SK-N-SH (cell line): Measurements from ENCODE around the gene MLLT10. TPM values are rescaled to one million over a fixed set of nuclear protein-coding genes. Genes with fewer than 3 reads are reported as not detected.

Experiments used
- CTCF ChIA-PET: fragments of 300-600, 350-600 bp; formaldehyde crosslinking; extraction: SDS; loops from one replicate; lab custom pipeline; 2021; lab: Yijun Ruan, JAX
- POLR2A ChIA-PET: fragments of 350-600 bp; sonication (Branson Sonifier 250); formaldehyde crosslinking; extraction: SDS; loops from one replicate; lab custom pipeline; 2020; ENCODE audit warnings: antibody characterized with exemption, inconsistent platforms; lab: Yijun Ruan, JAX
- DNase-seq: peaks from one replicate; pipeline ENCODE4 v3.0.0; 2012
- H2AFZ ChIP-seq: fragments of 200-600 bp; sonication (generic); 2 replicates; pipeline ENCODE4 v1.8.1; 2016; ENCODE audit warnings: antibody characterized with exemption, mild to moderate bottlenecking, low read depth
- H3F3A ChIP-seq: fragments of 200-600 bp; sonication (generic); replicated peaks from 2 replicates; pipeline ENCODE3; 2016; ENCODE audit warnings: antibody characterized with exemption, mild to moderate bottlenecking; ENCODE audit not compliant: insufficient read depth
- H3K27ac ChIP-seq, 2 experiments: fragments of 200-500 bp in 1 of 2; fragments of 200-600 bp in 1 of 2; sonication (Bioruptor generic) in 1 of 2; sonication (generic), shearing (Covaris generic) in 1 of 2; 2 replicates each; pipeline versions ENCODE4 v1.5.1 to v1.6.1; 2014 to 2016; ENCODE audit warnings: low read depth in 2 of 2, inconsistent platforms in 1 of 2, low read length in 1 of 2, mild to moderate bottlenecking in 1 of 2, mixed read lengths in 1 of 2
- H3K27me3 ChIP-seq: fragments of 200-600 bp; sonication (generic), shearing (Covaris generic); 2 replicates; pipeline ENCODE4 v1.6.1; 2016; ENCODE audit warnings: mixed run types; ENCODE audit not compliant: insufficient read depth
- H3K36me3 ChIP-seq, 2 experiments: fragments of 200-500 bp in 1 of 2; fragments of 200-600 bp in 1 of 2; sonication (Bioruptor generic) in 1 of 2; sonication (generic) in 1 of 2; replicated peaks in 1 of 2; 2 replicates each; pipeline versions ENCODE3 to v1.5.1; 2014 to 2016; ENCODE audit warnings: low read length in 1 of 2, mild to moderate bottlenecking in 1 of 2; ENCODE audit not compliant: insufficient read depth in 2 of 2, control insufficient read depth in 1 of 2
- H3K4me1 ChIP-seq, 2 experiments: fragments of 200-500 bp in 1 of 2; fragments of 200-600 bp in 1 of 2; sonication (Bioruptor generic) in 1 of 2; sonication (generic), shearing (Covaris generic) in 1 of 2; 2 replicates each; pipeline versions ENCODE4 v1.5.1 to v1.6.1; 2014 to 2016; ENCODE audit warnings: low read depth in 1 of 2, low read length in 1 of 2, mixed run types in 1 of 2; ENCODE audit not compliant: insufficient read depth in 2 of 2, control insufficient read depth in 1 of 2
- H3K4me2 ChIP-seq: fragments of 200-600 bp; sonication (generic), shearing (Covaris generic); 2 replicates; pipeline ENCODE4 v1.6.1; 2017; ENCODE audit warnings: mixed run types
- H3K4me3 ChIP-seq, 2 experiments: fragments of 200-500 bp in 1 of 2; fragments of 200-600 bp in 1 of 2; sonication (Bioruptor generic) in 1 of 2; sonication (generic), shearing (Covaris generic) in 1 of 2; 2 replicates each; pipeline versions ENCODE4 v1.5.1 to v1.8.1; 2014 to 2016; ENCODE audit warnings: low read depth in 2 of 2, inconsistent platforms in 1 of 2, low read length in 1 of 2, mild to moderate bottlenecking in 1 of 2, mixed read lengths in 1 of 2, moderate library complexity in 1 of 2
- H3K79me2 ChIP-seq: fragments of 200-600 bp; sonication (generic); 2 replicates; pipeline ENCODE4 v1.8.1; 2017; ENCODE audit warnings: mild to moderate bottlenecking; ENCODE audit not compliant: insufficient read depth
- H3K9ac ChIP-seq: fragments of 200-600 bp; sonication (generic); 2 replicates; pipeline ENCODE4 v1.6.1; 2017; ENCODE audit warnings: mixed run types
- H3K9me2 ChIP-seq: fragments of 200-600 bp; sonication (generic); 2 replicates; pipeline ENCODE4 v1.6.1; 2017; ENCODE audit warnings: mixed run types
- H3K9me3 ChIP-seq: fragments of 200-600 bp; sonication (generic); 2 replicates; pipeline ENCODE4 v1.6.1; 2017; ENCODE audit warnings: mixed run types, mild to moderate bottlenecking, moderate library complexity
- H4K20me1 ChIP-seq: fragments of 200-600 bp; sonication (generic); 2 replicates; pipeline ENCODE4 v1.6.1; 2017; ENCODE audit warnings: mild to moderate bottlenecking, mixed run types; ENCODE audit not compliant: insufficient read depth
- CHD2 ChIP-seq: fragments of 150-350 bp; IDR thresholded peaks from 2 replicates; pipeline ENCODE4 v1.6.1; 2018; ENCODE audit warnings: low read length; ENCODE audit not compliant: partially characterized antibody
- CTCF ChIP-seq: fragments of 200-600 bp; sonication (generic); IDR thresholded peaks from 2 replicates; pipeline ENCODE4 v1.6.1; 2017; ENCODE audit warnings: antibody characterized with exemption, mild to moderate bottlenecking, moderate library complexity
- ELF1 ChIP-seq: IDR thresholded peaks from 2 replicates; pipeline ENCODE4 v1.4.0; 2012
- GABPA ChIP-seq: IDR thresholded peaks from 2 replicates; pipeline ENCODE4 v1.4.0; 2012; ENCODE audit warnings: low read depth, mild to moderate bottlenecking
- MAX ChIP-seq: IDR thresholded peaks from 2 replicates; pipeline ENCODE4 v1.4.0; 2012; ENCODE audit warnings: low read depth
- PBX3 ChIP-seq: IDR thresholded peaks from 2 replicates; pipeline ENCODE4; 2012
- RAD21 ChIP-seq: IDR thresholded peaks from 2 replicates; pipeline ENCODE4 v1.6.1; 2012; ENCODE audit warnings: mild to moderate bottlenecking, low read length
- RCOR1 ChIP-seq: fragments of 150-350 bp; IDR thresholded peaks from 2 replicates; pipeline ENCODE4 v1.6.1; 2017; ENCODE audit warnings: antibody characterized with exemption, low read length
- TAF1 ChIP-seq: IDR thresholded peaks from 2 replicates; pipeline ENCODE4 v1.6.1; 2012; ENCODE audit warnings: low read depth, mild to moderate bottlenecking, low read length, moderate library complexity, borderline replicate concordance
- USF1 ChIP-seq: IDR thresholded peaks from 2 replicates; pipeline ENCODE4 v1.4.0; 2012; ENCODE audit warnings: low read depth, borderline replicate concordance
- USF2 ChIP-seq: fragments of 150-350 bp; IDR thresholded peaks from 2 replicates; pipeline ENCODE4 v1.6.1; 2017; ENCODE audit warnings: antibody characterized with exemption, low read length, low read depth, borderline replicate concordance
- YY1 ChIP-seq: IDR thresholded peaks from 2 replicates; pipeline ENCODE4 v1.4.0; 2012; ENCODE audit warnings: low read depth, mild to moderate bottlenecking
- ZBTB33 ChIP-seq: IDR thresholded peaks from 2 replicates; pipeline ENCODE4 v1.4.0; 2012; ENCODE audit warnings: low read depth, borderline replicate concordance
- WGBS: methylation state at CpG from one replicate; pipeline ENCODE4 v1.1.6; 2017; ENCODE audit warnings: low lambda C conversion rate; 5-methylcytosine and 5-hydroxymethylcytosine counted together
- polyA plus RNA-seq, 3 experiments: library from polyadenylated mRNA; depleted of rRNA; stranded (reverse); fragments of >200 nt; gene quantifications; 2 replicates each; pipeline ENCODE4 v1.2.3, GENCODE V29; 2012

Gene MLLT10
- polyA plus RNA-seq, 1 of the 3 experiments (the other 2 are of a cell fraction): 26.0 TPM

- no peak for TF ChIP-seq RAD21
- no peak for TF ChIP-seq GABPA
- no peak for TF ChIP-seq USF1
- no peak for TF ChIP-seq YY1
- no peak for TF ChIP-seq PBX3
- TF ChIP-seq TAF1: no peak
- TF ChIP-seq, all 33 proteins: peak for 0
Measured at GRCh38 chr10:21499701-21500577, 34.1 kb upstream of the MLLT10 start (continued).

- TF ChIP-seq MAX (no peak), TAF1 (no peak), ZBTB33 (no peak), RAD21 (no peak)
- Histone ChIP-seq H3K9me3 (no peaks in the 10 kb centered on the region), H3K4me3 (no peak overlapping the region), H3K9me2 (no peaks in the 10 kb centered on the region), H3K4me1 (peaks cover 0 to under 1% of the 10 kb centered on the region in 2 experiments; a peak in 2 of 4 replicates), H2AFZ (no peak overlapping the region), H3K27me3 (no peaks in the 10 kb centered on the region), H4K20me1 (no peaks in the 10 kb centered on the region), H3F3A (peaks cover 8% of the 10 kb centered on the region), H3K4me2 (no peak overlapping the region), H3K9ac (no peak overlapping the region), H3K27ac (no peak overlapping the region), H3K79me2 (0 out of 2 replicates have a peak, but pooled peaks cover 3% of the 10 kb centered on the region), H3K36me3 (no peaks in the 10 kb centered on the region)
- POLR2A ChIA-PET: no interaction called here
- 94% methylated on average over 14 of the region's 14 CpGs for WGBS
- CTCF ChIA-PET: interaction anchor here (1.3 to 2.7 kb wide), 2 partner anchors 232 to 451 kb away, joined by 3 to 9 read pairs; no protein-coding TSS in a partner anchor
- DNase-seq: no peak
Measured at GRCh38 chr10:21500578-21500910, 33.5 kb upstream of the MLLT10 start.

GRCh38 chr10:21501091-21501490 is 32.9 kb upstream of the MLLT10 start:
- Histone ChIP-seq H3K4me1 (peaks cover 0 to 3% of the 10 kb centered on the region in 2 experiments; a peak in 2 of 4 replicates), H2AFZ (no peak overlapping the region), H4K20me1 (no peaks in the 10 kb centered on the region), H3K4me2 (no peak overlapping the region), H3K4me3 (no peak overlapping the region), H3K36me3 (no peaks in the 10 kb centered on the region), H3K27me3 (no peaks in the 10 kb centered on the region), H3K79me2 (0 out of 2 replicates have a peak, but pooled peaks cover 3% of the 10 kb centered on the region), H3K27ac (no peak overlapping the region), H3K9me2 (no peaks in the 10 kb centered on the region), H3K9me3 (no peaks in the 10 kb centered on the region), H3K9ac (no peak overlapping the region), H3F3A (peaks cover 8% of the 10 kb centered on the region)
- POLR2A ChIA-PET: no interaction called here
- DNase-seq: no peak
- TF ChIP-seq YY1: no peak
- TF ChIP-seq CHD2: no peak
- TF ChIP-seq ELF1: no peak
- TF ChIP-seq USF2: no peak
- TF ChIP-seq MAX: no peak
- TF ChIP-seq USF1: no peak
- no peak for TF ChIP-seq RCOR1
- TF ChIP-seq RAD21: no peak
- no peak for TF ChIP-seq CTCF
- no peak for TF ChIP-seq GABPA
- CTCF ChIA-PET: interaction anchor here (1.3 to 2.7 kb wide), 2 partner anchors 231 to 451 kb away, joined by 3 to 9 read pairs; no protein-coding TSS in a partner anchor
- WGBS: 90% methylated on average over 5 of the region's 5 CpGs
